Hypothalamus (tissue), 51 donors: ENCODE measurements around the gene LPAR1.
A peak's percentile ranks its signal among the peaks of the same experiment; 100 is the strongest.

Experiments
- DNase-seq, 51 donors: peaks; one replicate each; lab custom pipeline; 2025; lab: John Stamatoyannopoulos, UW

LPAR1 gene

GRCh38 chr9:110967196-110967595, 71.1 kb downstream of the LPAR1 start:
- DNase-seq, result peak in 3 of 51 donors; percentile 23 to 49 (median 39)

- no peak for DNase-seq
Observed at GRCh38 chr9:110960288-110960687, 78.0 kb downstream of the LPAR1 start.

- no peak for DNase-seq
Observed at GRCh38 chr9:110958847-110959246, 79.4 kb downstream of the LPAR1 start.

- DNase-seq, result no peak
Observed at GRCh38 chr9:110954822-110955291, 83.4 kb downstream of the LPAR1 start.

GRCh38 chr9:110952540-110952859, 85.8 kb downstream of the LPAR1 start:
- no peak for DNase-seq

GRCh38 chr9:110951805-110952539, 86.3 kb downstream of the LPAR1 start:
- DNase-seq, result peak in 1 of 51 donors; percentile 30

- DNase-seq, result no peak
Observed at GRCh38 chr9:110950041-110950645, 88.1 kb downstream of the LPAR1 start.

GRCh38 chr9:110949081-110949480, 89.2 kb downstream of the LPAR1 start:
- no peak for DNase-seq

- DNase-seq, result no peak
Observed at GRCh38 chr9:110947491-110948044, 90.7 kb downstream of the LPAR1 start.

GRCh38 chr9:110942522-110942921, 95.7 kb downstream of the LPAR1 start:
- DNase-seq, result no peak

GRCh38 chr9:110940951-110941557, 97.2 kb downstream of the LPAR1 start:
- DNase-seq, result no peak

GRCh38 chr9:110939573-110939972, 98.7 kb downstream of the LPAR1 start:
- no peak for DNase-seq

GRCh38 chr9:110939047-110939446, 99.2 kb downstream of the LPAR1 start:
- DNase-seq, result no peak

- no peak for DNase-seq
Observed at GRCh38 chr9:110938242-110938641, 100.0 kb downstream of the LPAR1 start.

GRCh38 chr9:110936719-110937452, 101.4 kb downstream of the LPAR1 start:
- no peak for DNase-seq

- DNase-seq, result no peak
Observed at GRCh38 chr9:110936237-110936636, 102.0 kb downstream of the LPAR1 start.

GRCh38 chr9:110935829-110936228, 102.4 kb downstream of the LPAR1 start:
- no peak for DNase-seq

- DNase-seq, result no peak
Observed at GRCh38 chr9:110933350-110934001, 104.8 kb downstream of the LPAR1 start.

GRCh38 chr9:110932863-110933262, 105.4 kb downstream of the LPAR1 start:
- DNase-seq, result no peak

- DNase-seq, result no peak
Observed at GRCh38 chr9:110928599-110928998, 109.7 kb downstream of the LPAR1 start.
